Stimulated activated CD4-positive, alpha-beta T cell treated with anti-CD3 and anti-CD28 coated beads, Interleukin-4, amount 100 ng/mL, for 4 hours (primary cell): Measurements from ENCODE around the gene KIF27.
"Not testable (repeated sequence)": the region's sequence is repeated elsewhere in the genome, so short reads cannot be mapped to it uniquely, and the experiment has no call there.

Source experiments
- DNase-seq, 2 experiments: peaks; one replicate each; pipeline ENCODE4 v3.0.0-alpha.2; 2020

Gene KIF27

DNA sequence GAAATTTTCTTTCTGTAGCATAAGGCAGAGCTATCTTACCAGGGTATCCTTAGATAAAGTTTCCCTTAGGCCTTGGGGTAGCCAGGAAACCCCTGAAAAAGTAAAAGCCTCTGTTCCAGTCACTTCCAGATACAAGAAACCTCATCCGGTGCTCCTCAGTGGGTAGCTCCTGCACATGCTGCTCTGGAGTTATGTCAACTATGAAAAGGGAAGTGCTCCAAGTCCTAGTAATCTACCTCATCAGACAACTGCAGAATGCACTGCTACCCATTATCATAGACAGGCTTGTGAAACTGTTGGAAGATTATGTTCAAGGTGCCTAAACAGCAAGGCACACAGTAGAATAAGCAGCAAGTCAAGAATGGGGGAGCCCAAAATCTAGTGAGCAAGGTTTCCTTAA lies 112.0 kb downstream of the KIF27 start:
- DNase-seq, result not testable (repeated sequence)

DNA sequence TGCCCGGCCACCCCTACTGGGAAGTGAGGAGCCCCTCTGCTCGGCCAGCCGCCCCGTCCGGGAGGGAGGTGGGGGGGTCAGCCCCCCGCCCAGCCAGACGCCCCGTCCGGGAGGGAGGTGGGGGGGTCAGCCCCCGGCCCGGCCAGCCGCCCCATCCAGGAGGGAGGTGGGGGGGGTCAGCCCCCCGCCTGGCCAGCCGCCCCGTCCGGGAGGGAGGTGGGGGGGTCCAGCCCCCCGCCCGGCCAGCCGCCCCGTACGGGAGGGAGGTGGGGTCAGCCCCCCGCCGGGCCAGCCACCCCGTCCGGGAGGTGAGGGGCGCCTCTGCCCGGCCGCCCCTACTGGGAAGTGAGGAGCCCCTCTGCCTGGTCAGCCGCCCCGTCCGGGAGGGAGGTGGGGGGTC lies 116.8 kb downstream of the KIF27 start:
- DNase-seq, result not testable (repeated sequence)

DNA sequence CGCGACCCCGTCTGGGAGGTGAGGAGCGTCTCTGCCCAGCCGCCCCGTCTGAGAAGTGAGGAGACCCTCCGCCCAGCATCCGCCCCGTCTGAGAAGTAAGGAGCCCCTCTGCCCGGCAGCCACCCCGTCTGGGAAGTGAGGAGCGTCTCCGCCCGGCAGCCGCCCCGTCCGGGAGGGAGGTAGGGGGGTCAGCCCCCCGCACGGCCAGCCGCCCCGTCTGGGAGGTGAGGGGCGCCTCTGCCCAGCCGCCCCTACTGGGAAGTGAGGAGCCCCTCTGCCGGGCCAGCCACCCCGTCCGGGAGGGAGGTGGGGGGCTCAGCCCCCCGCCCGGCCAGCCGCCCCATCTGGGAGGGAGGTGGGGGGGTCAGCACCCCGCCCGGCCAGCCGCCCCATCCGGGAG lies 117.3 kb downstream of the KIF27 start:
- DNase-seq, result not testable (repeated sequence)

DNA sequence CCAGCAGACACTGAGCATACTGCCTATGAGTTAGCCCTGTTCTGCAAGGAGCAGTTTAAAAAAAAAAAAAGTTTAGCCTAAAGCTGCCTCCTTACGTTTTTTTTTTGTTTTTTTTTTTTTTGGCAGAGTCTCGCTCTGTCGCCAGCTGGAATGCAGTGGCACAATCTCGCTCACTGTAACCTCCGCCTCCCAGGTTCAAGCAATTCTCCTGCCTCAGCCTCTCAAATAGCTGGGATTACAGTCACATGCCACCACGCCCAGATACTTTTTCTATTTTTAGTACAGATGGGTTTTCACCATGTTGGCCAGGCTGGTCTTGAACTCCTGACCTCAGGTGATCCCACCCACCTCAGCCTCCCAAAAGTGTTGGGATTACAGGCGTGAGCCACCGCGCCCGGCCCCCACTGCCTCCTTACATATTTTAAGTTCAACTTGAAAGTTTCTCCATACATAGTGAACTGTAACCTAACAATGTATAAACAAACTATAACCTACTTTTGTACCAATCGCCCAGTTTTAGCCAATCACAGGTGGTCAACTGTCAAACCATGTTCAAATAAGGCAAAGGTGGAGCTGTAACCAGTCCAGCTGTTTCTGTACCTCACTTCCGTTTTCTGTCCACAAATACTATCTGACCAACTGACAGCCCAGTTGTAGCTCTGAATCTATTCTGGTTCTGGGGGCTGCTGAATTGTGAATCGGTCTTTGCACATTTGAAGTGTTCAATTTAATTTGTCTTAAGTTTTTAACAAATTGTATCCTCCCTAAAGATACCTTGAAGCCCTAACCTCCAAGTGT lies 120.8 kb downstream of the KIF27 start:
- no peak for DNase-seq

DNA sequence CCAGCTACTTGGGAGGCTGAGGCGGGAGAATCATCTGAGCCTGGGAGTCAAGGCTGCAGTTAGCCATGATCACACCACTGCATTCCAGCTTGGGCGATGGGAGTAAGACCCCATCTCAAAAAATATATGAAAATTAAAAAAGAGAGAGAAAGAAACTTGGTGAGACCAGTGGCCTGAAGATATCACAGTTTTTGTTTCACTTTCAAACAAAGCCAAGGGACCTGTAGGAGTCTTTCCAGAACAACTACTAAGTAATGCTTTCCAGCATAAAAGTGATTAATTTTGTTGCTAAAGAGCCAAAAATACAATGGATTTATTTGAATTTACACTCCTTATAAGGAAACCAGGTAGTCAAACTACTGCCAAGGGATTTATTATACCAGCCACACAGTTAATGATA lies 127.2 kb downstream of the KIF27 start:
- DNase-seq, result no peak

DNA sequence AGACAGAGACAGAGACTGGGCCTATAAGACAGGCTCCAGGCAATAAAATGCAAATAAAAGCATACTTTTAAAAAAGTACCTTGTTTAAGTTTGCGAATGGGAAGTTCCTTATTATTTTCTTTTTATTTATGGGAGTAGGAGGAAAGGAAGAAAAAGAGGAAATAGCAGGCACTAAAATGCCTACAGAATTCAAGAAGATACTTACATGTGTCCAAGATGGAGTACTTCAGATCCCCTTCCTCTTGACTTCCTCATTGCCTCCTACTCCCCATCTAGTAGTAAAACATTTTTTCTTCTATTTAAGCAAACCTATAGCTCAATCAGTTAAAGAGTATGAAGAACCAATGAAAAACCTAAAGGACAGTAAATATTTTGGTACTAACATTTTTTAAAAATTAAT lies 128.5 kb downstream of the KIF27 start:
- no peak for DNase-seq
